Fibroblast of peridontal ligament (primary cell): Measurements from ENCODE around the gene BDH2.

ENCODE experiments used
- DNase-seq: peaks from one replicate; pipeline ENCODE4 v3.0.0-alpha.2; 2010; ENCODE audit errors: extremely low read depth

BDH2 gene

GRCh38 chr4:103085555-103086196 is 14.0 kb downstream of the BDH2 start:
- DNase-seq = no peak

GRCh38 chr4:103079621-103080020 is 20.0 kb downstream of the BDH2 start:
- no peak for DNase-seq

DNA sequence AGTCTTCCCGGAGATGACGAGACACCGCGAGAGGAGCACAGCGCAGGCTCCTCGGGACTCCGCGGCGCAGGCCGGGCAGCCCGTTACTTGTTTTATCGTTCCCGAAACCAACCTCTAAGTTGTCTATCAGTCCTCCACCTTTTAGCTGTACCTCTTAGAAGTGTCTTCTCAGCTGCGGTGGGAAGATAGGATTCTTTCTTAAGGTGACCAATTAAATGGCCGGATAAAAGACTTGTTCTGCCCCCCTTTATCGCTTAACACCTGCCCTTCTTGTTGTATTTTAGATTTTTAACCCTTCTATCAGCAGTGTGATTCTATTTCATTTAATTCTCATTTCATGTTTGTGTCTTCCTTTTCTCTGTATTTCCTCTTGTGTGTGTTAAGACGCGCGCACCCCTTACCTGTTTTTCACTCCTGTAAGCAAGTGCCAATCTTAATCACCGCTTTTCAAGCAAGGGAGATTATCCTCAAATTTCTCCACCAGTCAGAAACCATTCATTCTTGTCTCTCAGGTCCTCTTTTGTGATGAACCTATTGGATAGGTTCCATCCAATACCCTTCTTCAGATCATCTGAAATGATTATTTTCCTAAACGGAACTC is 22.8 kb downstream of the BDH2 start, which contains the start of gene SLC9B2:
SLC9B2 (minus strand) TSS at position 15 of the 601 bp plus-strand sequence. CDS start 9,211 bp downstream, outside the sequence.
- no peak for DNase-seq

DNA sequence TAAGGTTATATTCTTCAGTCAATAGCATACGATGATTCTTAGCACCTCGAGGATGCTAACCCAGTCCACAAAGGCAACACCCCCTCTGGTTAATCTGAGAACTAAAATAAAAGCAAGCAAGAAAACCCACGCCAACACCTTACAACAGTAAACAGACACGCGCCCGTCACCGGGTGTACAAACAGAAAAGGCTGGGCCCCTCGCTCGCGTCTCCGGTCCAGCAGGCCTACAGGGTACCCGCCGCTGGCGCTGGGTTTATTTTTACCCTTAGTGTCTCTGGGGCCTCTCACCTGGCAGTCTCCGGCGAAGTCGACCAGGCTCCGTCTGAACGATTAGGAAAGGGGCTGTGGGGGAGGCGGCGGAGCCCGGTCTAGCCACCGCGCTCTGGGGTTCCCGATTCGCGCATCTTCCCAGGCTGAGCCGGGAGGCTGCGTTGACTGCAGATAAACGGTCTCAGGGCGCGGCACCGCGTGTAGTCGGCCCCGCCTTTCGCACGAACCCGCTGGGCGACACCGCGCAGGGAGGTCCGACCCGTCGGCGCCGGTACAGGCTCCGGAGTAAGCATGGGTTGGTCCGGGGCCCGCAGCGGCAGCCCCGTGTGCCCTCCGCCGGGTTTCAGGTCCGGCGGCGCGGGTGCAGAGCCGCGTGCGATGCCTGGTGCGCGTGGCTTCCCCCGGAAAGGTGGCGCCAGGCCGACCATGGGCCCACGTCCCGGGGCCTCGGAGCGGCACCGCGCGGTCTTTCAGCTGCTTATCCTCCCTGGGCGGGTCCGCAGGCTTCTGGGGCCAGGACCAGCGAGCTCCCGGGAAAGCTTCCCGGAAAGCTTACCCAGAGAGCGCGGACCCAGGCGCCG is 23.5 kb downstream of the BDH2 start:
- peak; percentile 69 for DNase-seq

- peak; percentile 56 for DNase-seq
Observed at GRCh38 chr4:103075435-103075893, 24.2 kb downstream of the BDH2 start.

GRCh38 chr4:103074744-103075434 is 24.7 kb downstream of the BDH2 start:
- peak; percentile 32 for DNase-seq

DNA sequence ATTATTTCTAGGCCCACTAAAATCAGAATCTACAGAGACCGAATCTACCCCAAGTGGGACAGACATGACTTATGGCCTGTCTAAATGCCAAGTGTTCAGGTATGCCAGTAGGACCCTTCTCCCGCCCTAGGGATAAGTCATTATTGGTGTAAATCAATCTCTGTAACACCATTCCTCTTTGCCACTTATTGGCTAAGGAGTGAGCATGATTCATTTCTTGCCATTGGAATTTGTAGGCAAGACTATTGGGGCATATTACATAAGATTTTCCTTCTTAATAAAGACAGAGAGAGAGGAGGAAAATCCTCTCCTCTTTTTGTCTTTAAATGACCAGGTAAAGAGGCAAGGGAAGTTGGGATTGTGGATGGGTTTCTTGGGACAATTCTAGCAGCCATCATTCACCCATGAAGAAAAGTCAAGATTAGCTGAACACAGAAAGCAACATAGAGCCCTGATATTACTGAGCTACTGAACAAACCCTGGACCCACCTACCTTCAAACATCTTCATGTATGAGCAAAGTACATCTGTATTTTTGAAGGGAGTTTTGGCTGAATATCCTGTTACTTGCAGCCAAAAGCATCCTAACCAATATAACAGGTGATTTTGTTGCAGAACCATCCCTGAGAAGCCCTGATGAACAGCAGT is 25.7 kb downstream of the BDH2 start:
- DNase-seq = peak; percentile 25

DNA sequence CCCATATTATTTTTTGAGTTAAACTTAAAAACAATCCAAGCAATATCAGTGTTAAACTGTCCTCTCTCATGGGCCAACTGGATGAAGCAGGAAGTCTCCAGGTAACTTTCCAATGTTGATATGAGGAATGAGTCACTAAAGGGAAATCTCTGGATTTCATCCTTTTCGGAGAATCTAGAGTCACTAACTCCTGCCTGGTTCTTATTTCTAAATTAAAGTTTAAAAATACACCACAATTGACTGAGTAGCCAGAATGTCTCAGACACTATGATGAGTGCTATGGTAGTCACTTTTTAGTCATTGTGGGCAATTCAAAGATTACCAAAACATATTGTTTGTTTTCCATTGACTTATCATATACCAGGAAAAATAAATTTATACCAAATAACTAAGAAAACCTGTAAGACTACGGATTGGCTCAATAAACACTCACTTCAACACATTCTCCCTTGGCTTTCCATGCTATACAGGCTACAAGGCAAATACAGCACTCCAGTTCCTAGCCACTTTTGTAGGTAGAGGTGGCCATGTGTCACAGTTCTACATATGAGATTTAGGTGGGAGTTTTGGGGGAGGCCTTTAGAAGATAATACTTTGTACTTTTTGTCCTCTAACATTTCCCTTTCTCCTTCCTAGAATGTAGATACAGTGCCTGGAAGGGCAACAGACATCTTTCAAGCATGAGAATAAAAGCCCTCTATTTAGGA is 31.6 kb downstream of the BDH2 start:
- DNase-seq = no peak

DNA sequence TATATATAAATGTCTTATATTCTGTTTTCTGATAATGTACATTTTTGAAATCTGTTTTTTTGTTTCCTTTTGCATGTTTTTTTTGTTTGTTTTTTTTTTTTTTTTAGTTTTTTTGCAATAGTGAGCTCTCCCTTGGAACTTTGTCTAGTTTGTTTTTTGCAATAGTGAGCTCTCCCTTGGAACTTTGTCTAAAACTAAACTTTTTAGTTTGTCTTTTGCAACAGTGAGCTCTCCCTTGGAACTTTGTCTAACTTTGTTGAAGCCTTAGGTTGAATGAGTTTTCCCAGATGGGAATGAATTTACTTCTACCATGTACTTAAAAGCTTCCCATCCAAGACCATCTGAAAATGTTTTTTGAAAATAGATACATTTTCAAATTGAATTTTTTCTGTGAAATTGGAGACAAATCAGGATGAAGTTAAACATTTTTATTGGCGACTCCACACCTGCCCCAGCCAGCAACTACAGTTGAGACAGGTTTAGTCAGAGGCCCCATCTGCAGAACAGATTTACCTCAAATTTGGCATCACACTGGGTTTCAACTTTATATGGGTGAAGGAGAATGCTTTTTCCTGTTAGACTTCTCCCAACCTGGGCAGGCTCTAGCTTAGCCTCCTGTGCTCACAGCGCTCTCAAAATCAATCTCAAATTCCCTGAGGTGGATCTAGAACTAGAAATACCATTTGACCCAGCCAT is 39.0 kb downstream of the BDH2 start:
- DNase-seq = no peak

DNA sequence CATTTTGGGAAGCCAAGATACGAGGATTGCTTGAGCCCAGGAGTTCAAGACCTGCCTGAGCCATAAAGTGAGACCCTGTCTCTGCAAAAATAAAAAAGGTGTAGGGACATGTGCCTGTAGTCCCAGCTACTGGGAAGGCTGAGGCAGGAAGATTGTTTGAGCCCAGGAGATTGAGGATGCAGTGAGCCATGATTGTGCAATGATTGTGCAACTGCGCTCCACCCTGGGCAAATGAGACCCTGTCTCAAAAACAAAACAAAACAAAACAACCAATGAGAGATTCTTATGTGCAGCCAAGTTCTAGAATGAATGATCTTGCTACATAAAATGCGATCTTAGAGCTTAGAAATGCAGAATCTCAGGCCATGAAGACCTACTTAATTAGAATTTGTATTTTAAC is 45.6 kb downstream of the BDH2 start:
- no peak for DNase-seq

- DNase-seq = no peak
Observed at GRCh38 chr4:103052779-103053178, 46.9 kb downstream of the BDH2 start.

- no peak for DNase-seq
Observed at GRCh38 chr4:103052145-103052544, 47.5 kb downstream of the BDH2 start.

DNA sequence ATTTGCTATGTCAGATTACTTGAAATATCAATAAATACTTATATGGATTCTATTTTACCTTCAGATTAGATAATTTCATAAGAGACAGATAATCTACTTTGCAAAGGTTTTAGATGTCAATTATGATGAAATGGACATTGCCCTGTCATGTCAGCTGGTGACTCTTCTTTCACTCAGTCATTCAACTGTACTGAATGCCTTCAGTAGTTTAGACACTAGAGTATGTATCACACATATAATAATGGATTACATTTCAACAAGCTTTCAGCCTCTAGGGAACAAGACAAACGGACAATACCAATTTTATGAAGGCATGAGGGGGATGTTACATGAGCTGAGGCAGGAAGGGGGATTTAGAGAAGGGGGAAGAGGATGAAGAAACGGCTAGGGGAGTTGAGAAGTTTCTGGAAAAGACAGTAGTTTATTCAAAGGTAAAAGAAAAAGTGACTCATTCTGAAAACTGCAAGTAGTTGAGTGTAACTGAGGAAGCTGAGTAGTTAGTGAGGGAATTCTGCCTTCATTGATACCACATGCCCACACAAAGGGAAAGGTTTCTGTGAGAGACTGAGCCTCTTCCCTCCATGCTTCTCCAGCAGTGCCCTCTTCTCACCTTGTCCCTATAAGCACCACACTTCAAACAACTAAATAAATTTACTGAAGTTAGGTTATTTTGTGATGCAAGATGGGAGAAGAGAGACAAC is 48.7 kb downstream of the BDH2 start:
- peak; percentile 47 for DNase-seq

DNA sequence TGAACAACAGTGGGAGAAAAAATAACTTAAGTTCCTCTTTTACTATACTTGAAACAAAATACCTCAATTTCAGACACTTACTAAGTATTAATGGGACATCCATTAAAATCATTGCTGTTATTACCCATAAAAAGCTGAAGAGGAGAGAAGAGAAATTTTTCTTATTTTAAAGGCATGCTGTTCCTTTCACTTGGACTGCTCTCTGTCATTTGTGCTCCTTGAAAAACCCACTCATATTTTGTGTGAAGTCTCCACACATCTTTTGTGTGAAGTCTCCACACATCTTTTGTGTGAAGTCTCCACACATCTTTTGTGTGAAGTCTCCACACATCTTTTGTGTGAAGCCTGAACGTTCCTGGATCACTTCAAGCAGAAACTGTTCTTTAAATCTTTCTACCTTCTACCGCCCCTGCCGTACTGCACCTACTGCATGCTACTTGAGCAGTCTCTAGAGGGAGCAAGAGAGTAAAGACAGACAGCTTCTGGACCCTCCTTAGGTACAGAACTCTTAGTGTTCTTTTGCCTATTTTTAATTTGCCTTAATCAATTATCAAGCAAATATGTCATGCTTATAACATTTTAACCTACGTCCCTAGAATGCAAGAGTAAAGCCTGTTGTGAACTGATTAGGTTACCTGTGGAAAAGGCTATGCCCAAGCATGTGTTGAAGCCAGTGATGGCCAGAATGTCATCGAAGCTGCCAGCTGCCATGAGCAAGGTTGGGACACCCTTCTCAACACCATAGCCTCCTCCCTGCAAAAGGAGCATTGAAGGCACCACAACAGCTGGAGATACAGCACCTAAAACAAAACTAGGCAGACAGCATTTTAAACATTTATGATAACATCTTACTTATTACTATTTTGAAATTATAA is 53.0 kb downstream of the BDH2 start:
- DNase-seq = peak; percentile 58

DNA sequence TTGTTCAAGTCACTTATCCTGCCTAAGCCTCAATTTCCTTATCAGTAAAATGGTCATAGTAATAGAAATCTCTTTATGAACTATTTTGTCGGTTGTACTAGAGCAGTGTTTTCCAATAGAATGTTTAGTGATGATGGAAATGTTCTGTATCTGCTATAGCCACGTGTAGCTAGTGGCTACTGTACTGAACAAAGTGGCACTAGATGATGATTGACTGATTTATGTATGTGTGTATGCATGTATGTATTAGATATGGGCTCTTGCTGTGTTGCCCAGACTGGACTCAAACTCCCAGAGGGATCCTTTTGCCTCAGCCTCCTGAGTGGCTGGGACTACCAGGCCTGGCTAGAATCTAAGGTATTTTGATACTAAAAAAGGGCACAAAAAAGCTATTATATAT is 55.5 kb downstream of the BDH2 start:
- no peak for DNase-seq

DNA sequence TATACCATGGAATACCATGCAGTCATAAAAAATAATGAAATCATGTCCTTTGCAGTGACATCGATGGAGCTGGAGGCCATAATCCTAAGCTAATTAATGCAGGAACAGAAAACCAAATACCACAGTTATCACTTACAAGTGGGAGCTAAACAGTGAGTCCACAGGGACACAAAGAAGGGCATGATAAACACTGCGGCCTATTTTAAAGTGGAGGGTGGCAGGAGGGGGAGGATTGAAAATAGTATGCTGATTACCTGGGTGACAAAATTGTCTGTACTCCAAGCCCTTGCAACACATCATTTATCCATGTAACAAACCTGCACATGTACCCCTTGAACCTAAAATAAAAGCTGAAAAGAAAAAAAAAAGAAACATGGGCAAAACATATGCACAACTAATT is 63.5 kb downstream of the BDH2 start:
- no peak for DNase-seq

- no peak for DNase-seq
Observed at GRCh38 chr4:103032574-103032973, 67.1 kb downstream of the BDH2 start.

GRCh38 chr4:103030791-103031190 is 68.8 kb downstream of the BDH2 start:
- DNase-seq = no peak

- DNase-seq = no peak
Observed at GRCh38 chr4:103029300-103029699, 70.3 kb downstream of the BDH2 start.
